DMS 273 (cell line): ENCODE measurements around the gene SLC7A10.

Source experiments
- DNase-seq: peaks from one replicate; lab custom pipeline; 2025; ENCODE audit not compliant: unreplicated experiment; lab: John Stamatoyannopoulos, UW

The SLC7A10 gene

GRCh38 chr19:33225458-33225926, at the start of gene SLC7A10:
TSS of gene SLC7A10 (minus strand) at chr19:33225850. CDS start at chr19:33225703, 147 bp downstream.
- peak; percentile 58 for DNase-seq

GRCh38 chr19:33274663-33275558, 49.3 kb upstream of the SLC7A10 start:
- DNase-seq: no peak

- DNase-seq: peak; percentile 31
These were observed 48.4 kb upstream of the SLC7A10 start for GRCh38 chr19:33273881-33274662.

GRCh38 chr19:33273065-33273736, 47.6 kb upstream of the SLC7A10 start:
- DNase-seq: no peak

- peak; percentile 46 for DNase-seq
These were observed 45.8 kb upstream of the SLC7A10 start for GRCh38 chr19:33271246-33272021.

GRCh38 chr19:33270769-33271168, 45.1 kb upstream of the SLC7A10 start:
- no peak for DNase-seq

GRCh38 chr19:33269016-33269415, 43.4 kb upstream of the SLC7A10 start:
- no peak for DNase-seq

- DNase-seq: no peak
These were observed 42.7 kb upstream of the SLC7A10 start for GRCh38 chr19:33268162-33268991.

GRCh38 chr19:33267706-33268105, 42.1 kb upstream of the SLC7A10 start:
- DNase-seq: no peak

GRCh38 chr19:33266974-33267484, 41.4 kb upstream of the SLC7A10 start:
- no peak for DNase-seq

GRCh38 chr19:33264881-33265445, 39.3 kb upstream of the SLC7A10 start:
- no peak for DNase-seq

- no peak for DNase-seq
These were observed 37.8 kb upstream of the SLC7A10 start for GRCh38 chr19:33263325-33264023.

- no peak for DNase-seq
These were observed 36.0 kb upstream of the SLC7A10 start for GRCh38 chr19:33261511-33262189.

GRCh38 chr19:33260628-33261418, 35.2 kb upstream of the SLC7A10 start:
- DNase-seq: no peak

- DNase-seq: no peak
These were observed 33.9 kb upstream of the SLC7A10 start for GRCh38 chr19:33259539-33259938.

- no peak for DNase-seq
These were observed 32.2 kb upstream of the SLC7A10 start for GRCh38 chr19:33257828-33258227.

- DNase-seq: peak; percentile 20
These were observed 30.6 kb upstream of the SLC7A10 start for GRCh38 chr19:33256261-33256660.
